Peyer's patch (tissue), 4 donors: ENCODE data around the gene GHRH. TPM values are rescaled to one million over a fixed set of nuclear protein-coding genes. Genes with fewer than 3 reads are reported as not detected.

ENCODE experiments used
- DNase-seq, 3 donors: peaks; one replicate each; pipeline ENCODE4 v3.0.0-alpha.2; 2017 to 2019
- H3K27ac ChIP-seq, 4 donors: fragments of 200-600 bp; sonication (generic); one replicate each; pipeline ENCODE4 v1.5.1; 2016 to 2019
- H3K27me3 ChIP-seq, 2 donors: fragments of 200-600 bp; sonication (generic); one replicate each; pipeline ENCODE4 v1.5.1; 2019
- H3K36me3 ChIP-seq, 3 donors: fragments of 200-600 bp; sonication (generic); one replicate each; pipeline ENCODE4 v1.5.1; 2016 to 2019
- H3K4me1 ChIP-seq, 4 donors: fragments of 200-600 bp; sonication (generic); one replicate each; pipeline ENCODE4 v1.5.1; 2016 to 2019
- H3K4me3 ChIP-seq, 4 donors: fragments of 200-600 bp; sonication (generic); 1 replicate in 3 of 4; 2 replicates in 1 of 4; pipeline ENCODE4 v1.5.1; 2016 to 2019; ENCODE audit warnings: mild to moderate bottlenecking in 1 of 4
- H3K9me3 ChIP-seq, 4 donors: fragments of 200-600 bp; sonication (generic); one replicate each; pipeline ENCODE4 v1.5.1; 2016 to 2019; ENCODE audit warnings: mild to moderate bottlenecking in 1 of 4
- CTCF ChIP-seq, 6 experiments: fragments of 450-650 bp in 4 of 6; fragments of 200-600 bp in 2 of 6; sonication (generic) in 1 of 6; IDR thresholded peaks; one replicate each; pipeline ENCODE4 v1.5.1; 2017 to 2019; ENCODE audit warnings: antibody characterized with exemption in 6 of 6, mild to moderate bottlenecking in 3 of 6, moderate library complexity in 1 of 6
- POLR2A ChIP-seq, 2 donors: fragments of 450-650 bp; IDR thresholded peaks; one replicate each; pipeline ENCODE4 v1.5.1; 2017; ENCODE audit warnings: antibody characterized with exemption in 2 of 2, mild to moderate bottlenecking in 2 of 2, moderate library complexity in 2 of 2
- total RNA-seq, 4 donors: library from RNA; depleted of rRNA; stranded (reverse); fragments of >200 nt; gene quantifications; one replicate each; pipeline ENCODE4 v1.1.0, GENCODE V29; 2016

The GHRH gene
- total RNA-seq, 4 donors from 2014 or later, result not detected

GRCh38 chr20:37242503-37242902, 19.1 kb downstream of the GHRH start:
- H3K36me3 ChIP-seq, result peaks cover 0 to 66% (median 0%) of the 10 kb centered on the region in 3 donors
- no peak for DNase-seq
- no peaks in the 10 kb centered on the region for H3K27me3 ChIP-seq
- no peak overlapping the region for H3K4me3 ChIP-seq
- H3K27ac ChIP-seq, result no peak overlapping the region
- TF ChIP-seq POLR2A (IDR thresholded peaks at IDR 0.05), result no peak
- TF ChIP-seq CTCF (IDR thresholded peaks at IDR 0.05), result no peak
- H3K9me3 ChIP-seq, result no peaks in the 10 kb centered on the region
- H3K4me1 ChIP-seq, result no peaks in the 10 kb centered on the region

GRCh38 chr20:37240337-37241067, 21.1 kb downstream of the GHRH start:
- no peak overlapping the region for H3K27ac ChIP-seq
- no peak for TF ChIP-seq CTCF (IDR thresholded peaks at IDR 0.05)
- no peak for TF ChIP-seq POLR2A (IDR thresholded peaks at IDR 0.05)
- H3K4me1 ChIP-seq, result no peaks in the 10 kb centered on the region
- no peaks in the 10 kb centered on the region for H3K27me3 ChIP-seq
- H3K4me3 ChIP-seq, result no peak overlapping the region
- no peak for DNase-seq
- H3K36me3 ChIP-seq, result peaks cover 0 to 86% (median 6%) of the 10 kb centered on the region in 3 donors
- H3K9me3 ChIP-seq, result no peaks in the 10 kb centered on the region

- peak in 1 of 3 donors; percentile 41 for DNase-seq
- Histone ChIP-seq H3K27me3 (no peaks in the 10 kb centered on the region), H3K4me1 (no peaks in the 10 kb centered on the region), H3K36me3 (peaks cover 0 to 100% (median 6%) of the 10 kb centered on the region in 3 donors), H3K4me3 (no peak overlapping the region), H3K9me3 (no peaks in the 10 kb centered on the region), H3K27ac (peak overlapping the region in 1 of 4 donors; percentile 49)
- no peak for TF ChIP-seq CTCF (IDR thresholded peaks at IDR 0.05)
- no peak for TF ChIP-seq POLR2A (IDR thresholded peaks at IDR 0.05)
These were observed 22.6 kb downstream of the GHRH start for GRCh38 chr20:37238935-37239451.

GRCh38 chr20:37238426-37238825, 23.2 kb downstream of the GHRH start:
- peaks cover 0 to 100% (median 6%) of the 10 kb centered on the region in 3 donors for H3K36me3 ChIP-seq
- H3K4me3 ChIP-seq, result no peak overlapping the region
- no peaks in the 10 kb centered on the region for H3K27me3 ChIP-seq
- TF ChIP-seq CTCF (IDR thresholded peaks at IDR 0.05), result no peak
- TF ChIP-seq POLR2A (IDR thresholded peaks at IDR 0.05), result no peak
- no peaks in the 10 kb centered on the region for H3K9me3 ChIP-seq
- peak in 1 of 3 donors; percentile 15 for DNase-seq
- no peaks in the 10 kb centered on the region for H3K4me1 ChIP-seq
- H3K27ac ChIP-seq, result peak overlapping the region in 1 of 4 donors; percentile 49

GRCh38 chr20:37237656-37238055, 24.0 kb downstream of the GHRH start:
- Histone ChIP-seq H3K4me3 (no peak overlapping the region), H3K27ac (no peak overlapping the region), H3K9me3 (no peaks in the 10 kb centered on the region), H3K27me3 (no peaks in the 10 kb centered on the region), H3K36me3 (peaks cover 0 to 100% (median 6%) of the 10 kb centered on the region in 3 donors), H3K4me1 (no peaks in the 10 kb centered on the region)
- DNase-seq, result peak in 1 of 3 donors; percentile 30
- TF ChIP-seq POLR2A (IDR thresholded peaks at IDR 0.05) (no peak), CTCF (IDR thresholded peaks at IDR 0.05) (no peak)
